NCI-H510A treated with DMSO at 0.1 percent for 48 hours (cell line): ENCODE measurements around the gene ACTR1B.
"Not testable (repeated sequence)": the region's sequence is repeated elsewhere in the genome, so short reads cannot be mapped to it uniquely, and the experiment has no call there.

Experiments used
- DNase-seq: peaks from one replicate; lab custom pipeline; 2025; lab: John Stamatoyannopoulos, UW

Gene ACTR1B

GRCh38 chr2:97688062-97688827 is 24.4 kb upstream of the ACTR1B start:
- no peak for DNase-seq

- DNase-seq: not testable (repeated sequence)
Observed at GRCh38 chr2:97687235-97687634, 23.4 kb upstream of the ACTR1B start.

- no peak for DNase-seq
Observed at GRCh38 chr2:97678298-97678697, 14.5 kb upstream of the ACTR1B start.

GRCh38 chr2:97677480-97677879 is 13.6 kb upstream of the ACTR1B start:
- no peak for DNase-seq

- DNase-seq: no peak
Observed at GRCh38 chr2:97676620-97677019, 12.8 kb upstream of the ACTR1B start.

- DNase-seq: no peak
Observed at GRCh38 chr2:97675430-97676113, 11.7 kb upstream of the ACTR1B start.

- no peak for DNase-seq
Observed at GRCh38 chr2:97673915-97674283, 10.1 kb upstream of the ACTR1B start.

GRCh38 chr2:97673182-97673914 is 9.5 kb upstream of the ACTR1B start:
- DNase-seq: no peak

GRCh38 chr2:97672606-97673140 is 8.8 kb upstream of the ACTR1B start:
- DNase-seq: not testable (repeated sequence)

GRCh38 chr2:97671526-97671925 is 7.7 kb upstream of the ACTR1B start:
- DNase-seq: no peak

- no peak for DNase-seq
Observed at GRCh38 chr2:97670471-97670870, 6.6 kb upstream of the ACTR1B start.

GRCh38 chr2:97669448-97669847 is 5.6 kb upstream of the ACTR1B start, which contains the start of gene C2orf92:
Gene C2orf92 (plus strand): TSS chr2:97669713. CDS start chr2:97669789, 76 bp downstream.
- no peak for DNase-seq

- DNase-seq: peak; percentile 41
Observed at GRCh38 chr2:97664636-97664970, 759 bp upstream of the ACTR1B start.

- DNase-seq: no peak
Observed at GRCh38 chr2:97663626-97663961, 250 bp downstream of the ACTR1B start.

- DNase-seq: peak; percentile 31
Observed at GRCh38 chr2:97662895-97663625, 784 bp downstream of the ACTR1B start.

GRCh38 chr2:97662386-97662894 is 1.4 kb downstream of the ACTR1B start:
- peak; percentile 2 for DNase-seq

- DNase-seq: no peak
Observed at GRCh38 chr2:97661927-97662326, 1.9 kb downstream of the ACTR1B start.

- DNase-seq: no peak
Observed at GRCh38 chr2:97660775-97661389, 3.0 kb downstream of the ACTR1B start.

- DNase-seq: no peak
Observed at GRCh38 chr2:97660044-97660774, 3.6 kb downstream of the ACTR1B start.

GRCh38 chr2:97659256-97660043 is 4.4 kb downstream of the ACTR1B start:
- no peak for DNase-seq
